GM12891 (cell line): ENCODE data around the gene GMPPA.

ENCODE experiments used
- POLR2A ChIP-seq: IDR thresholded peaks from 2 replicates; pipeline ENCODE4 v1.6.1; 2011; ENCODE audit warnings: low read depth, low read length, control low read depth
- POLR2AphosphoS5 ChIP-seq: IDR thresholded peaks from 2 replicates; pipeline ENCODE4 v1.6.1; 2011; ENCODE audit warnings: low read depth, low read length, control low read depth
- POU2F2 ChIP-seq: IDR thresholded peaks from 2 replicates; pipeline ENCODE4 v1.6.1; 2011; ENCODE audit warnings: low read depth, mild to moderate bottlenecking, control low read depth, low read length, moderate library complexity
- SPI1 ChIP-seq: IDR thresholded peaks from 2 replicates; pipeline ENCODE4 v1.6.1; 2011; ENCODE audit warnings: low read depth, low read length, control low read depth

GRCh38 chr2:219509780-219510511, 11.3 kb downstream of the GMPPA start:
- TF ChIP-seq SPI1 (no peak), POLR2A (no peak), POU2F2 (no peak), POLR2AphosphoS5 (no peak)
